K562 (cell line): ENCODE measurements around the gene NBEA.

Experiments used
- ELF1 ChIP-seq: fragments of 200-800 bp; sonication (Bioruptor generic); IDR thresholded peaks from 2 replicates; pipeline ENCODE4 v1.6.1; 2016; ENCODE audit warnings: missing genetic modification characterization, missing compliant biosample characterization
- ETV6 ChIP-seq, 3 experiments: fragments of 150-350 bp in 1 of 3; sonication (generic) in 1 of 3; formaldehyde crosslinking in 1 of 3; IDR thresholded peaks; 2 replicates each; pipeline versions ENCODE4 v1.6.1 to v1.8.0; 2014 to 2022; ENCODE audit warnings: borderline replicate concordance in 2 of 3, low read depth in 2 of 3, antibody characterized with exemption in 1 of 3, low read length in 1 of 3, mild to moderate bottlenecking in 1 of 3, missing genetic modification reagents in 1 of 3
- FOXM1 ChIP-seq, 2 experiments: fragments of 450-650 bp in 1 of 2; sonication (generic) in 1 of 2; formaldehyde crosslinking in 1 of 2; IDR thresholded peaks; 2 replicates each; pipeline versions ENCODE4 v1.6.1 to v1.9.0; 2017 to 2022; ENCODE audit warnings: low read depth in 2 of 2, mild to moderate bottlenecking in 2 of 2, missing genetic modification reagents in 1 of 2, moderate library complexity in 1 of 2
- GABPA ChIP-seq: fragments of 200-800 bp; sonication (Bioruptor generic); conservative IDR thresholded peaks from 2 replicates; pipeline ENCODE4 v1.6.1; 2016; ENCODE audit warnings: low read depth, missing genetic modification characterization, missing compliant biosample characterization
- MAZ ChIP-seq, 2 experiments: fragments of 450-650 bp in 1 of 2; sonication (generic) in 1 of 2; formaldehyde crosslinking; IDR thresholded peaks in 1 of 2; conservative IDR thresholded peaks in 1 of 2; 2 replicates each; pipeline versions ENCODE4 v1.4.0 to v1.5.0; 2020; ENCODE audit warnings: mild to moderate bottlenecking in 1 of 2, missing genetic modification reagents in 1 of 2
- MYC ChIP-seq, 2 experiments: fragments of 250-450 bp in 1 of 2; sonication (Bioruptor Pico) in 1 of 2; IDR thresholded peaks; 2 replicates each; pipeline versions ENCODE4 v1.5.1 to v1.6.1; 2012 to 2021; ENCODE audit warnings: low read depth in 2 of 2, borderline replicate concordance in 1 of 2, improper control_type of control experiment in 1 of 2, low read length in 1 of 2, mild to moderate bottlenecking in 1 of 2, moderate library complexity in 1 of 2
- NR2C2 ChIP-seq, 2 experiments: fragments of 200-800 bp in 1 of 2; sonication (Bioruptor generic) in 1 of 2; sonication (generic) in 1 of 2; formaldehyde crosslinking in 1 of 2; IDR thresholded peaks; 2 replicates each; pipeline versions ENCODE4 v1.6.1 to v1.8.0; 2016 to 2022; ENCODE audit warnings: mild to moderate bottlenecking in 1 of 2, missing compliant biosample characterization in 1 of 2, missing genetic modification characterization in 1 of 2, missing genetic modification reagents in 1 of 2
- PML ChIP-seq: IDR thresholded peaks from 2 replicates; pipeline ENCODE4 v1.6.1; 2012; ENCODE audit warnings: low read length, inconsistent platforms
- POLR2H ChIP-seq: IDR thresholded peaks from 2 replicates; pipeline ENCODE4 v1.6.1; 2016; ENCODE audit warnings: missing genetic modification characterization, low read depth, mild to moderate bottlenecking, control low read depth, missing compliant biosample characterization, moderate library complexity
- SP1 ChIP-seq: sonication (generic); formaldehyde crosslinking; IDR thresholded peaks from 2 replicates; pipeline ENCODE4 v1.8.1; 2022; ENCODE audit warnings: mild to moderate bottlenecking, missing genetic modification reagents
- SRF ChIP-seq, 2 experiments: fragments of 250-450, 450-650 bp in 1 of 2; sonication (Bioruptor Pico) in 1 of 2; sonication (generic) in 1 of 2; formaldehyde crosslinking; IDR thresholded peaks; 2 replicates each; pipeline versions ENCODE4 v1.5.0 to v1.5.1; 2020 to 2022; ENCODE audit warnings: mild to moderate bottlenecking in 1 of 2, missing genetic modification reagents in 1 of 2
- TAF15 ChIP-seq: fragments of 200-400 bp; formaldehyde crosslinking; IDR thresholded peaks from 2 replicates; pipeline ENCODE4 v1.6.1; 2017; ENCODE audit warnings: mild to moderate bottlenecking, low read depth, low read length, moderate library complexity
- TEAD1 ChIP-seq, 2 experiments: fragments of 450-650 bp in 1 of 2; sonication (generic) in 1 of 2; formaldehyde crosslinking; IDR thresholded peaks; 2 replicates each; pipeline versions ENCODE4 v1.4.0 to v1.8.0; 2020 to 2022; ENCODE audit warnings: mild to moderate bottlenecking in 2 of 2, missing genetic modification reagents in 1 of 2
- TEAD2 ChIP-seq: fragments of 450-650 bp; IDR thresholded peaks from 2 replicates; pipeline ENCODE4 v1.6.1; 2016; ENCODE audit warnings: missing genetic modification characterization, control low read depth, missing compliant biosample characterization

- TF ChIP-seq MAZ (CRISPR knock-in tag; conservative IDR thresholded peaks at IDR 0.05 in 1 of 2, IDR thresholded peaks at IDR 0.05 in 1 of 2) (no peak), FOXM1 (IDR thresholded peaks at IDR 0.05; ENCODE audit: low read depth) (no peak), FOXM1 (CRISPR knock-in tag; IDR thresholded peaks at IDR 0.05; ENCODE audit: low read depth) (no peak), SRF (CRISPR knock-in tag; IDR thresholded peaks at IDR 0.05) (no peak), TEAD1 (CRISPR knock-in tag; IDR thresholded peaks at IDR 0.05) (no peak), NR2C2 (CRISPR knock-in tag; IDR thresholded peaks at IDR 0.05) (no peak), NR2C2 (tag; IDR thresholded peaks at IDR 0.05) (no peak), TEAD2 (tag) (no peak), SP1 (CRISPR knock-in tag) (no peak), ETV6 (IDR thresholded peaks at IDR 0.05; ENCODE audit: borderline replicate concordance in 1 of 2, low read depth in 2 of 2, low read length in 1 of 2) (no peak), ETV6 (CRISPR knock-in tag; IDR thresholded peaks at IDR 0.05; ENCODE audit: borderline replicate concordance) (no peak), ELF1 (tag) (no peak), GABPA (tag) (no peak), PML (no peak), MYC (IDR thresholded peaks at IDR 0.05; ENCODE audit: low read depth, low read length) (no peak), MYC (CRISPR knock-in tag; IDR thresholded peaks at IDR 0.05; ENCODE audit: borderline replicate concordance, low read depth) (no peak), POLR2H (no peak), TAF15 (no peak)
Observed at GRCh38 chr13:35342440-35342839, 400.4 kb downstream of the NBEA start.
